HCT116 (cell line): ENCODE data around the gene PRKAG2. TPM values are rescaled to one million over a fixed set of nuclear protein-coding genes. Genes with fewer than 3 reads are reported as not detected.

Experiments used
- ATAC-seq: fragments of 200-7000 bp; cut with Tn5 transposase; 2 replicates; pipeline ENCODE4 v1.9.1; 2020; ENCODE audit warnings: mild to moderate bottlenecking, moderate library complexity
- BruUV-seq: library from RNA; stranded (reverse); fragments of 400-500 nt; replicated peaks from 2 replicates; lab custom pipeline; 2021; lab: Mats Ljungman, UMichigan
- CTCF ChIA-PET: fragments of 300-600 bp; sonication (Branson Sonifier 250); formaldehyde crosslinking; loops from one replicate; lab custom pipeline; 2021; ENCODE audit warnings: antibody characterized with exemption; lab: Charles Lee
- POLR2A ChIA-PET: fragments of 300-600, 350-600 bp; sonication (Branson Sonifier 250); formaldehyde crosslinking; loops from one replicate; lab custom pipeline; 2021; ENCODE audit warnings: antibody characterized with exemption; lab: Charles Lee
- RAD21 ChIA-PET, 2 experiments: fragments of 300-600 bp; sonication (Branson Sonifier 250); formaldehyde crosslinking; loops; one replicate each; lab custom pipeline; 2023; ENCODE audit warnings: low total read pairs in 2 of 2; ENCODE audit not compliant: uncharacterized antibody in 2 of 2, unreplicated experiment in 2 of 2, low non-redundant PET in 1 of 2; lab: Charles Lee
- DNase-seq: peaks from one replicate; pipeline ENCODE4 v3.0.0-alpha.2; 2010; ENCODE audit warnings: low read depth, low spot score
- H2AFZ ChIP-seq: fragments of 200-600 bp; shearing (Covaris generic), sonication (generic); 2 replicates; pipeline ENCODE4 v1.6.1; 2017; ENCODE audit warnings: low read depth, mixed run types, mixed read lengths, antibody characterized with exemption, low read length; ENCODE audit not compliant: poor library complexity, severe bottlenecking
- H3K27ac ChIP-seq: 2 replicates; pipeline ENCODE4 v1.5.1; 2012; ENCODE audit warnings: low read depth, low read length
- H3K27me3 ChIP-seq: fragments of 200-600 bp; sonication (generic); 2 replicates; pipeline ENCODE4 v1.6.1; 2016; ENCODE audit warnings: mixed run types, low read length, mixed read lengths; ENCODE audit not compliant: insufficient read depth
- H3K36me3 ChIP-seq, 2 experiments: fragments of 200-500 bp in 1 of 2; fragments of 200-600 bp in 1 of 2; sonication (Bioruptor generic) in 1 of 2; sonication (generic) in 1 of 2; 2 replicates each; pipeline versions ENCODE4 v1.5.1 to v1.6.1; 2014 to 2016; ENCODE audit warnings: low read length in 2 of 2, inconsistent platforms in 1 of 2, mixed read lengths in 1 of 2, mixed run types in 1 of 2; ENCODE audit not compliant: insufficient read depth in 2 of 2, control insufficient read depth in 1 of 2
- H3K4me1 ChIP-seq, 2 experiments: fragments of 200-600 bp in 1 of 2; sonication (generic) in 1 of 2; 2 replicates each; pipeline versions ENCODE4 v1.5.1 to v1.6.1; 2012 to 2017; ENCODE audit warnings: low read length in 2 of 2, inconsistent platforms in 1 of 2, mild to moderate bottlenecking in 1 of 2, mixed read lengths in 1 of 2, mixed run types in 1 of 2, moderate library complexity in 1 of 2; ENCODE audit not compliant: insufficient read depth in 2 of 2, control insufficient read depth in 1 of 2
- H3K4me2 ChIP-seq: fragments of 200-600 bp; sonication (generic); 2 replicates; pipeline ENCODE4 v1.6.1; 2017; ENCODE audit warnings: mixed run types, low read length, mixed read lengths
- H3K4me3 ChIP-seq, 2 experiments: fragments of 200-600 bp in 1 of 2; sonication (generic) in 1 of 2; replicated peaks in 1 of 2; 2 replicates each; pipeline ENCODE4 v1.5.1; 2011 to 2016; ENCODE audit warnings: low read length in 2 of 2, control low read depth in 1 of 2, low read depth in 1 of 2, mild to moderate bottlenecking in 1 of 2, mixed read lengths in 1 of 2, mixed run types in 1 of 2
- H3K79me2 ChIP-seq: fragments of 200-600 bp; sonication (generic); 2 replicates; pipeline ENCODE4 v1.6.1; 2017; ENCODE audit warnings: mild to moderate bottlenecking, mixed run types, low read length, moderate library complexity, mixed read lengths; ENCODE audit not compliant: insufficient read depth
- H3K9ac ChIP-seq: fragments of 200-600 bp; sonication (generic); 2 replicates; pipeline ENCODE4 v1.6.1; 2016; ENCODE audit warnings: low read length, mixed read lengths
- H3K9me2 ChIP-seq: fragments of 200-600 bp; sonication (generic), shearing (Covaris generic); 2 replicates; pipeline ENCODE4 v1.6.1; 2017; ENCODE audit warnings: mixed run types, mild to moderate bottlenecking, moderate library complexity; ENCODE audit not compliant: insufficient read depth
- H3K9me3 ChIP-seq, 2 experiments: fragments of 200-500 bp in 1 of 2; fragments of 200-600 bp in 1 of 2; sonication (Bioruptor generic) in 1 of 2; sonication (generic) in 1 of 2; 2 replicates each; pipeline ENCODE4 v1.6.1; 2014 to 2017; ENCODE audit warnings: low read length in 2 of 2, mixed read lengths in 2 of 2, inconsistent platforms in 1 of 2, low read depth in 1 of 2, mild to moderate bottlenecking in 1 of 2, mixed run types in 1 of 2, moderate library complexity in 1 of 2; ENCODE audit not compliant: control insufficient read depth in 1 of 2, insufficient read depth in 1 of 2
- H4K20me1 ChIP-seq: fragments of 200-600 bp; sonication (generic), shearing (Covaris generic); 2 replicates; pipeline ENCODE4 v1.6.1; 2017; ENCODE audit warnings: mixed run types, mild to moderate bottlenecking, moderate library complexity; ENCODE audit not compliant: insufficient read depth
- ATF3 ChIP-seq: IDR thresholded peaks from 2 replicates; pipeline ENCODE4 v1.6.1; 2012
- CBX3 ChIP-seq: IDR thresholded peaks from 2 replicates; pipeline ENCODE4 v1.6.1; 2012; ENCODE audit warnings: low read depth
- CEBPB ChIP-seq: IDR thresholded peaks from 2 replicates; pipeline ENCODE4 v1.6.1; 2012; ENCODE audit warnings: low read depth
- CTCF ChIP-seq, 3 experiments: fragments of 200-600 bp in 1 of 3; sonication (generic) in 1 of 3; IDR thresholded peaks in 2 of 3; conservative IDR thresholded peaks in 1 of 3; 2 replicates each; pipeline ENCODE4 v1.5.1; 2012 to 2017; ENCODE audit warnings: low read depth in 2 of 3, low read length in 2 of 3, antibody characterized with exemption in 1 of 3, borderline replicate concordance in 1 of 3, control low read depth in 1 of 3, mild to moderate bottlenecking in 1 of 3, mixed read lengths in 1 of 3, mixed run types in 1 of 3, moderate library complexity in 1 of 3; ENCODE audit not compliant: insufficient read depth in 1 of 3
- EGR1 ChIP-seq: IDR thresholded peaks from 2 replicates; pipeline ENCODE4 v1.6.1; 2012; ENCODE audit warnings: low read depth
- EZH2 ChIP-seq: fragments of 200-600 bp; sonication (generic); IDR thresholded peaks from 2 replicates; pipeline ENCODE4 v1.6.1; 2017; ENCODE audit warnings: antibody characterized with exemption, mixed run types
- EZH2phosphoT487 ChIP-seq: fragments of 200-600 bp; IDR thresholded peaks from 2 replicates; pipeline ENCODE4 v1.6.1; 2018; ENCODE audit warnings: antibody characterized with exemption, borderline replicate concordance
- JUND ChIP-seq: IDR thresholded peaks from 2 replicates; pipeline ENCODE4 v1.6.1; 2012
- MAX ChIP-seq: IDR thresholded peaks from 2 replicates; pipeline ENCODE4 v1.6.1; 2012
- POLR2A ChIP-seq: IDR thresholded peaks from 2 replicates; pipeline ENCODE4 v1.7.0; 2011; ENCODE audit warnings: borderline replicate concordance; ENCODE audit not compliant: insufficient read depth, insufficient read length; ENCODE audit errors: extremely low read depth
- POLR2AphosphoS5 ChIP-seq: IDR thresholded peaks from 2 replicates; pipeline ENCODE4 v1.6.1; 2011; ENCODE audit warnings: mild to moderate bottlenecking, low read depth, low read length, moderate library complexity
- RAD21 ChIP-seq: IDR thresholded peaks from 2 replicates; pipeline ENCODE4 v1.6.1; 2012; ENCODE audit warnings: low read depth, mild to moderate bottlenecking
- SIN3A ChIP-seq: IDR thresholded peaks from 2 replicates; pipeline ENCODE4 v1.6.1; 2012; ENCODE audit warnings: low read depth
- SRF ChIP-seq: IDR thresholded peaks from 2 replicates; pipeline ENCODE4 v1.6.1; 2012; ENCODE audit warnings: low read depth
- TCF7L2 ChIP-seq: IDR thresholded peaks from 2 replicates; pipeline ENCODE4 v1.7.0; 2011; ENCODE audit warnings: borderline replicate concordance, inconsistent platforms; ENCODE audit not compliant: insufficient read depth, insufficient read length; ENCODE audit errors: extremely low read depth
- ZBTB33 ChIP-seq: IDR thresholded peaks from 2 replicates; pipeline ENCODE4 v1.6.1; 2011; ENCODE audit warnings: mild to moderate bottlenecking, low read length, moderate library complexity; ENCODE audit not compliant: insufficient replicate concordance; ENCODE audit errors: extremely low read depth
- ZFX ChIP-seq: fragments of 450-650 bp; IDR thresholded peaks from 2 replicates; pipeline ENCODE4 v1.6.1; 2017
- intact Hi-C: fragments of 100-400 bp; cut with micrococcal nuclease; formaldehyde crosslinking; loops from 2 replicates; pipeline ENCODE4 v1.10.0; 2022
- total RNA-seq: library from RNA; stranded (reverse); gene quantifications from one replicate; pipeline ENCODE4 v1.2.1, GENCODE V29; 2021; ENCODE audit not compliant: unreplicated experiment

Gene PRKAG2
- total RNA-seq, 1 experiment from 2014 or later: 23.6 TPM

- no peak for TF ChIP-seq ZBTB33
- TF ChIP-seq TCF7L2: no peak
- no peak for TF ChIP-seq CEBPB
- no peak for TF ChIP-seq POLR2AphosphoS5
- TF ChIP-seq ATF3: no peak
- TF ChIP-seq ZFX: no peak
- no peak for TF ChIP-seq EZH2
These were observed 27.0 kb downstream of the PRKAG2 start (continued) for GRCh38 chr7:151849879-151850260.

GRCh38 chr7:151849008-151849878 lies 27.7 kb downstream of the PRKAG2 start:
- ATAC-seq (no peak), DNase-seq (no peak)
- no peaks in the 10 kb centered on the region for H3K4me1 ChIP-seq
- H4K20me1 ChIP-seq: no peaks in the 10 kb centered on the region
- no peaks in the 10 kb centered on the region for H3K9me3 ChIP-seq
- H3K9ac ChIP-seq: no peak overlapping the region
- no peak overlapping the region for H3K4me3 ChIP-seq
- H3K36me3 ChIP-seq: no peaks in the 10 kb centered on the region
- BruUV-seq: no TSS peak
- ChIA-PET POLR2A (no interaction called here), RAD21 (no interaction called here), CTCF (no interaction called here)
- H3K79me2 ChIP-seq: no peaks in the 10 kb centered on the region
- H3K27ac ChIP-seq: no peak overlapping the region
- intact Hi-C loops: no loop called here
- H3K27me3 ChIP-seq: no peaks in the 10 kb centered on the region
- no peak overlapping the region for H2AFZ ChIP-seq
- H3K9me2 ChIP-seq: no peaks in the 10 kb centered on the region
- H3K4me2 ChIP-seq: no peak overlapping the region
- TF ChIP-seq JUND (no peak), TCF7L2 (no peak), ZBTB33 (no peak), EGR1 (no peak), RAD21 (no peak), CEBPB (no peak), SRF (no peak), ZFX (no peak), POLR2A (no peak), CTCF (IDR thresholded peaks at IDR 0.05 in 2 of 3, conservative IDR thresholded peaks at IDR 0.05 in 1 of 3; ENCODE audit: borderline replicate concordance in 1 of 3, insufficient read depth in 1 of 3, low read depth in 2 of 3, low read length in 2 of 3) (no peak), CBX3 (no peak), ATF3 (no peak), MAX (no peak), EZH2 (no peak), SIN3A (no peak), EZH2phosphoT487 (no peak)
